K562 (cell line): ENCODE data around the gene SCYL1. TPM values are rescaled to one million over a fixed set of nuclear protein-coding genes. Genes with fewer than 3 reads are reported as not detected.

Source experiments
- DACH1 ChIP-seq: fragments of 450-650 bp; IDR thresholded peaks from 2 replicates; pipeline ENCODE4 v1.6.1; 2018; ENCODE audit not compliant: partially characterized antibody
- KAT2B ChIP-seq: IDR thresholded peaks from one replicate; pipeline ENCODE4 v1.6.1; 2012; ENCODE audit warnings: low read depth, mild to moderate bottlenecking, control low read depth, inconsistent platforms, low read length, moderate library complexity
- NFYB ChIP-seq: IDR thresholded peaks from 2 replicates; pipeline ENCODE4 v1.6.1; 2011; ENCODE audit warnings: mild to moderate bottlenecking, moderate library complexity; ENCODE audit not compliant: insufficient read length; ENCODE audit errors: extremely low read depth
- PTRF ChIP-seq: fragments of 450-650 bp; IDR thresholded peaks from 2 replicates; pipeline ENCODE4 v1.6.1; 2016; ENCODE audit warnings: mild to moderate bottlenecking, missing genetic modification characterization, missing compliant biosample characterization
- RBFOX2 ChIP-seq: fragments of 200-400 bp; formaldehyde crosslinking; IDR thresholded peaks from 2 replicates; pipeline ENCODE4 v1.6.1; 2017; ENCODE audit warnings: low read depth, mild to moderate bottlenecking, low read length, moderate library complexity
- RUNX1 ChIP-seq: sonication (generic); IDR thresholded peaks from 2 replicates; pipeline ENCODE4 v1.6.1; 2016; ENCODE audit warnings: antibody characterized with exemption, low read depth
- TAF7 ChIP-seq: fragments of 450-650 bp; IDR thresholded peaks from 2 replicates; pipeline ENCODE4 v1.6.1; 2016; ENCODE audit warnings: missing genetic modification characterization, missing compliant biosample characterization
- XRCC3 ChIP-seq: fragments of 450-650 bp; IDR thresholded peaks from 2 replicates; pipeline ENCODE4 v1.6.1; 2017; ENCODE audit warnings: mild to moderate bottlenecking, moderate library complexity
- ZNF212 ChIP-seq: fragments of 450-650 bp; formaldehyde crosslinking; IDR thresholded peaks from 2 replicates; pipeline ENCODE4 v1.4.0; 2020; ENCODE audit warnings: mild to moderate bottlenecking
- ZNF583 ChIP-seq: fragments of 250-450 bp; sonication (Bioruptor Pico); IDR thresholded peaks from 2 replicates; pipeline ENCODE4 v1.4.0; 2020
- polyA plus RNA-seq, 8 experiments: library from polyadenylated mRNA; depleted of rRNA in 4 of 8; stranded (reverse) in 5 of 8; unstranded in 3 of 8; fragments of >200 nt; fragmentation: Nextera tagmentation in 2 of 8; fragmentation: Illumina TruSeq in 1 of 8; extraction: Ambion mirVana in 2 of 8; extraction: Trizol in 1 of 8; gene quantifications; 2 replicates each; pipeline versions ENCODE4 v1.2.1 to v1.2.3, GENCODE V29; 2011 to 2014; ENCODE audit warnings: inconsistent platforms in 1 of 8, missing spikeins in 1 of 8
- total RNA-seq, 7 experiments: library from RNA; depleted of rRNA in 6 of 7; stranded (reverse); fragments of >200 nt in 6 of 7; fragmentation: Illumina TruSeq in 2 of 7; extraction: Trizol in 2 of 7; gene quantifications; 2 replicates each; pipeline versions ENCODE4 v1.2.1 to v1.2.3, GENCODE V29; 2011 to 2021; ENCODE audit warnings: low replicate concordance in 1 of 7
- TF ChIP-seq, protein P1 (sequence below): fragments of 250-450 bp; sonication (Bioruptor Pico); IDR thresholded peaks from 2 replicates; pipeline ENCODE4 v1.4.0; 2020
- TF ChIP-seq, protein P2 (sequence below), 2 experiments: fragments of 200-800 bp in 1 of 2; sonication (Bioruptor generic) in 1 of 2; sonication (generic) in 1 of 2; formaldehyde crosslinking in 1 of 2; IDR thresholded peaks in 1 of 2; conservative IDR thresholded peaks in 1 of 2; 2 replicates each; pipeline versions ENCODE4 v1.5.0 to v1.6.1; 2016 to 2020; ENCODE audit warnings: missing compliant biosample characterization in 1 of 2, missing genetic modification characterization in 1 of 2, missing genetic modification reagents in 1 of 2
- TF ChIP-seq, protein P3 (sequence below), 2 experiments: fragments of 450-650 bp in 1 of 2; IDR thresholded peaks; 2 replicates each; pipeline ENCODE4 v1.6.1; 2011 to 2017; ENCODE audit warnings: low read depth in 2 of 2, antibody characterized with exemption in 1 of 2, borderline replicate concordance in 1 of 2, low read length in 1 of 2, mild to moderate bottlenecking in 1 of 2, mixed read lengths in 1 of 2; ENCODE audit not compliant: control insufficient read depth in 1 of 2
- TF ChIP-seq, protein P4 (sequence below): fragments of 250-450 bp; sonication (Bioruptor Pico); IDR thresholded peaks from 2 replicates; pipeline ENCODE4 v1.8.0; 2022; ENCODE audit warnings: moderate library complexity, mild to moderate bottlenecking, inconsistent platforms
- TF ChIP-seq, protein P5 (sequence below): fragments of 250-450 bp; sonication (Bioruptor Pico); IDR thresholded peaks from 2 replicates; pipeline ENCODE4 v1.4.0; 2020; ENCODE audit warnings: mild to moderate bottlenecking, moderate library complexity

SCYL1 gene
- total and polyA plus RNA-seq, 9 of the 15 experiments (the other 6 are each of a cell fraction or from before 2014, with no cell fraction given): 1.9 to 145 (median 57.6) TPM

DNA sequence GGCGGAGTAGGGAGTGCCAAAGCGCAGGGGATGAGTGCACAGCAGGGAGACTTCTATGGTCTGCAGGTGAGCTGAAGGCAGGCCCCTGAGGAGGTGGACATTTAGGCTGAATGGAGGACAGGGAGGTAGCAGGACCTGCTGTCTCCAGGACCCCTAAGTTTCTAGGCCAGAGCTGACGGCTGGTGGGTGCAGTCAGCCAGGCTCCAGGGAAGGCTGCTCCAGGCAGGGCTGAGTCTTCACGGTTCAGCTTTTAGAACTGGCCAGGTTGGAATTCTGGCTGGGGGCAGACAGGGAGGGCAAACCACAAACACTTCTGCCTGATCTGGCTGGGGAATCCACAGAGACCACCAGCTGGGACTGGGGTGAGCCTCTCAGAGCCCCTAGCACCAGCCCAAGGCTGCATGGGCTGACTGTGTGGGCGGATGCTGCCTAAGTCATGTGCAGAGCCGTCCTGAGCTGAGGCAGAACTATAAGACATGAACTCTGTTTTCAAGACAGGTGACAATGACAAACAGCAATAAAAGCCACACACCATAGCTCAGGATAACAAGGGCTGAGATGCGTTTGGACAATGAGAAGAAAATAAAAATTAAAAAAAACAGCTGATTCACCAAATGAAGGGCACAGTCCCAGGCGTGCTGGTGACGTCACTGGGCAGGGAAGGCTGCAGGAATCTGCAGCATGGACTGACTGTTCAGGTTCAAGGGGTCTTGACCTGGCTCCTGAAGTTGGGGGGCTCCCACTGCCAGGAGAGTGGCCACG is 36.4 kb upstream of the SCYL1 start (continued):
- TF ChIP-seq NFYB: no peak
- TF ChIP-seq TAF7 (tag): no peak
- TF ChIP-seq, protein P1, sequence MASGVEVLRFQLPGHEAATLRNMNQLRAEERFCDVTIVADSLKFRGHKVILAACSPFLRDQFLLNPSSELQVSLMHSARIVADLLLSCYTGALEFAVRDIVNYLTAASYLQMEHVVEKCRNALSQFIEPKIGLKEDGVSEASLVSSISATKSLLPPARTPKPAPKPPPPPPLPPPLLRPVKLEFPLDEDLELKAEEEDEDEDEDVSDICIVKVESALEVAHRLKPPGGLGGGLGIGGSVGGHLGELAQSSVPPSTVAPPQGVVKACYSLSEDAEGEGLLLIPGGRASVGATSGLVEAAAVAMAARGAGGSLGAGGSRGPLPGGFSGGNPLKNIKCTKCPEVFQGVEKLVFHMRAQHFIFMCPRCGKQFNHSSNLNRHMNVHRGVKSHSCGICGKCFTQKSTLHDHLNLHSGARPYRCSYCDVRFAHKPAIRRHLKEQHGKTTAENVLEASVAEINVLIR (CRISPR knock-in tag): 0 out of 2 replicates have a peak, but pooled peaks have one; percentile 54
- TF ChIP-seq ZNF212 (CRISPR knock-in tag): no peak
- TF ChIP-seq RBFOX2: no peak
- TF ChIP-seq KAT2B: no peak
- no peak for TF ChIP-seq XRCC3
- TF ChIP-seq PTRF (tag): no peak
- TF ChIP-seq ZNF583 (CRISPR knock-in tag): 0 out of 2 replicates have a peak, but pooled peaks have one; percentile 16
- TF ChIP-seq, protein P2, sequence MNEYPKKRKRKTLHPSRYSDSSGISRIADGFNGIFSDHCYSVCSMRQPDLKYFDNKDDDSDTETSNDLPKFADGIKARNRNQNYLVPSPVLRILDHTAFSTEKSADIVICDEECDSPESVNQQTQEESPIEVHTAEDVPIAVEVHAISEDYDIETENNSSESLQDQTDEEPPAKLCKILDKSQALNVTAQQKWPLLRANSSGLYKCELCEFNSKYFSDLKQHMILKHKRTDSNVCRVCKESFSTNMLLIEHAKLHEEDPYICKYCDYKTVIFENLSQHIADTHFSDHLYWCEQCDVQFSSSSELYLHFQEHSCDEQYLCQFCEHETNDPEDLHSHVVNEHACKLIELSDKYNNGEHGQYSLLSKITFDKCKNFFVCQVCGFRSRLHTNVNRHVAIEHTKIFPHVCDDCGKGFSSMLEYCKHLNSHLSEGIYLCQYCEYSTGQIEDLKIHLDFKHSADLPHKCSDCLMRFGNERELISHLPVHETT (CRISPR knock-in tag; conservative IDR thresholded peaks at IDR 0.05 in 1 of 2, IDR thresholded peaks at IDR 0.05 in 1 of 2): no peak
- TF ChIP-seq, protein P3, sequence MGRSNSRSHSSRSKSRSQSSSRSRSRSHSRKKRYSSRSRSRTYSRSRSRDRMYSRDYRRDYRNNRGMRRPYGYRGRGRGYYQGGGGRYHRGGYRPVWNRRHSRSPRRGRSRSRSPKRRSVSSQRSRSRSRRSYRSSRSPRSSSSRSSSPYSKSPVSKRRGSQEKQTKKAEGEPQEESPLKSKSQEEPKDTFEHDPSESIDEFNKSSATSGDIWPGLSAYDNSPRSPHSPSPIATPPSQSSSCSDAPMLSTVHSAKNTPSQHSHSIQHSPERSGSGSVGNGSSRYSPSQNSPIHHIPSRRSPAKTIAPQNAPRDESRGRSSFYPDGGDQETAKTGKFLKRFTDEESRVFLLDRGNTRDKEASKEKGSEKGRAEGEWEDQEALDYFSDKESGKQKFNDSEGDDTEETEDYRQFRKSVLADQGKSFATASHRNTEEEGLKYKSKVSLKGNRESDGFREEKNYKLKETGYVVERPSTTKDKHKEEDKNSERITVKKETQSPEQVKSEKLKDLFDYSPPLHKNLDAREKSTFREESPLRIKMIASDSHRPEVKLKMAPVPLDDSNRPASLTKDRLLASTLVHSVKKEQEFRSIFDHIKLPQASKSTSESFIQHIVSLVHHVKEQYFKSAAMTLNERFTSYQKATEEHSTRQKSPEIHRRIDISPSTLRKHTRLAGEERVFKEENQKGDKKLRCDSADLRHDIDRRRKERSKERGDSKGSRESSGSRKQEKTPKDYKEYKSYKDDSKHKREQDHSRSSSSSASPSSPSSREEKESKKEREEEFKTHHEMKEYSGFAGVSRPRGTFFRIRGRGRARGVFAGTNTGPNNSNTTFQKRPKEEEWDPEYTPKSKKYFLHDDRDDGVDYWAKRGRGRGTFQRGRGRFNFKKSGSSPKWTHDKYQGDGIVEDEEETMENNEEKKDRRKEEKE (IDR thresholded peaks at IDR 0.05; ENCODE audit: borderline replicate concordance in 1 of 2, control insufficient read depth in 1 of 2, low read depth in 2 of 2, low read length in 1 of 2): no peak
- TF ChIP-seq DACH1: peak; percentile 49
- TF ChIP-seq, protein P4, sequence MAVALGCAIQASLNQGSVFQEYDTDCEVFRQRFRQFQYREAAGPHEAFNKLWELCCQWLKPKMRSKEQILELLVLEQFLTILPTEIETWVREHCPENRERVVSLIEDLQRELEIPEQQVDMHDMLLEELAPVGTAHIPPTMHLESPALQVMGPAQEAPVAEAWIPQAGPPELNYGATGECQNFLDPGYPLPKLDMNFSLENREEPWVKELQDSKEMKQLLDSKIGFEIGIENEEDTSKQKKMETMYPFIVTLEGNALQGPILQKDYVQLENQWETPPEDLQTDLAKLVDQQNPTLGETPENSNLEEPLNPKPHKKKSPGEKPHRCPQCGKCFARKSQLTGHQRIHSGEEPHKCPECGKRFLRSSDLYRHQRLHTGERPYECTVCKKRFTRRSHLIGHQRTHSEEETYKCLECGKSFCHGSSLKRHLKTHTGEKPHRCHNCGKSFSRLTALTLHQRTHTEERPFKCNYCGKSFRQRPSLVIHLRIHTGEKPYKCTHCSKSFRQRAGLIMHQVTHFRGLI: no peak
- no peak for TF ChIP-seq RUNX1
- TF ChIP-seq, protein P5, sequence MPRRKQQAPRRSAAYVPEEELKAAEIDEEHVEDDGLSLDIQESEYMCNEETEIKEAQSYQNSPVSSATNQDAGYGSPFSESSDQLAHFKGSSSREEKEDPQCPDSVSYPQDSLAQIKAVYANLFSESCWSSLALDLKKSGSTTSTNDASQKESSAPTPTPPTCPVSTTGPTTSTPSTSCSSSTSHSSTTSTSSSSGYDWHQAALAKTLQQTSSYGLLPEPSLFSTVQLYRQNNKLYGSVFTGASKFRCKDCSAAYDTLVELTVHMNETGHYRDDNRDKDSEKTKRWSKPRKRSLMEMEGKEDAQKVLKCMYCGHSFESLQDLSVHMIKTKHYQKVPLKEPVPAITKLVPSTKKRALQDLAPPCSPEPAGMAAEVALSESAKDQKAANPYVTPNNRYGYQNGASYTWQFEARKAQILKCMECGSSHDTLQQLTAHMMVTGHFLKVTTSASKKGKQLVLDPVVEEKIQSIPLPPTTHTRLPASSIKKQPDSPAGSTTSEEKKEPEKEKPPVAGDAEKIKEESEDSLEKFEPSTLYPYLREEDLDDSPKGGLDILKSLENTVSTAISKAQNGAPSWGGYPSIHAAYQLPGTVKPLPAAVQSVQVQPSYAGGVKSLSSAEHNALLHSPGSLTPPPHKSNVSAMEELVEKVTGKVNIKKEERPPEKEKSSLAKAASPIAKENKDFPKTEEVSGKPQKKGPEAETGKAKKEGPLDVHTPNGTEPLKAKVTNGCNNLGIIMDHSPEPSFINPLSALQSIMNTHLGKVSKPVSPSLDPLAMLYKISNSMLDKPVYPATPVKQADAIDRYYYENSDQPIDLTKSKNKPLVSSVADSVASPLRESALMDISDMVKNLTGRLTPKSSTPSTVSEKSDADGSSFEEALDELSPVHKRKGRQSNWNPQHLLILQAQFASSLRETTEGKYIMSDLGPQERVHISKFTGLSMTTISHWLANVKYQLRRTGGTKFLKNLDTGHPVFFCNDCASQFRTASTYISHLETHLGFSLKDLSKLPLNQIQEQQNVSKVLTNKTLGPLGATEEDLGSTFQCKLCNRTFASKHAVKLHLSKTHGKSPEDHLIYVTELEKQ: no peak
